Activated CD4-positive, alpha-beta T cell treated with anti-CD3 and anti-CD28 coated beads, Interleukin-2, amount 50 U/mL, for 24 hours (primary cell): Measurements from ENCODE around the gene CFAP100.

Experiments
- DNase-seq, 2 donors: peaks; one replicate each; pipeline ENCODE4 v3.0.0-alpha.2; 2020; ENCODE audit warnings: low read depth in 1 of 2, low spot score in 1 of 2

Gene CFAP100

GRCh38 chr3:126419886-126420786 lies 25.4 kb downstream of the CFAP100 start:
- DNase-seq = no peak

DNA sequence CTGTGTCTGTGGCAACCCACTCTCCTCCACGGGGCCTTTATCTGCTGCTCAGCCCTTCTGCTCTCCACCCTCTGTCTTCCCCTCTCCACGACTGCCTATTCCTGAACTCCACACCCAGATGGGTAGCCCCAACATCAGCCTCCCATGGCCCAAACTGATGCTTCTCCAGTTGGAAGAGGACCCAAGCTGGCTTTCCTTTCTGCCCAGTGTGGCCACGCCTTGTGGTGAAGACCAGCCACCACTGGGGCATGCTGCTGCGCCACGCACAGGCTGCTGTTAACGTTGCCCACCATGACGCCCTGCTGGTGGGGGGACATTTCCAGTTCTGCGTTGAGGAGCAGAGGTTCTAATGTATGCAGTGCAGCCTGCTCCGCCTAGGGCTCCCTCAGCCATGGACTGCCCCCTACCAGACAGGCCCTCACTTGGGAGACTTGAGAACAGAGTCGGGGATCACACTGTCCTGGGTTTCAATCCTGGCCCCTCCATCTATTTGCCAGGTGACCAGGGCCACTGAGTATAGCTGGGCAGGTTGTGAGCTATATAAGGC lies 26.9 kb downstream of the CFAP100 start:
- DNase-seq = no peak

DNA sequence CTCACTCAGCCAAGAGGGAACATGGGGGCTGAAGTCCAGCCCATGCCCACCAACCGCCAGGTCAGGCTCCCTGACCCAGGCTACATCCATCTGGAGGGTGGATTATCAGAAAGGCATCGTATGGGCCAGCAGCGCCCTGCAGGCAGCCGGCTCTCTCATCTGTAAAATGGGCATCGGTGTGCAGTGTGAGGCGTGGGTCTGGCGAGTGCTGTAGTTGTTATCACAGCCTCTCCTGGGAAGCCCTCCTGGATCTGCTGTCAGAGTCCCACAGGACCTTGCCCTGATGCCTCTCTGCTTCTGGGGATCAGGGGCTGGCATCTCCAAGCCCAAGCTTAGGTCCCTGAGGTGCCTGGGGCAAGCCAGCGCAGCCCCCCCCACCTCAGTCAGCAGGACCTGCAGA lies 27.4 kb downstream of the CFAP100 start:
- no peak for DNase-seq

GRCh38 chr3:126422571-126423091 lies 27.9 kb downstream of the CFAP100 start:
- no peak for DNase-seq

GRCh38 chr3:126423191-126424038 lies 28.7 kb downstream of the CFAP100 start:
- DNase-seq = no peak

GRCh38 chr3:126424039-126424717 lies 29.5 kb downstream of the CFAP100 start:
- no peak for DNase-seq

DNA sequence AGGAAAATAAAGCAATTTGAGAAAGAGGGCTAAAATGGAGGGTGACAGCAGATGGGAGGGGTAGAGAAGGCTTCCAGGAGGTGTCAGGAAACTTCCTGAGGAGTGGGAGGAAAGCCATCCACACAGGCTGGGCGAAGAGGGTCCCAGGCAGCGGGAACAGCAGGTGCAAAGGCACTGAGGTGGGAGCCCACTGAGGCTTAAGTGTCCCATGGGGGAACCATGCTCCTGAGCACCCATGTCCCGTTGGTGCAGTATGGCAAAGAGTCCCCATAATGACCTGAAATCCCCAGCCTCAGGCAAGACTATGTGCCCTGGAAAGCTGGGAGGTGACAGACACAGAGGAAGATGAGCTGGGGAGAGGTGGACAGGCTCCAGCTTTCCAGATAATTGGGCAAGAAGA lies 30.0 kb downstream of the CFAP100 start:
- DNase-seq = no peak

GRCh38 chr3:126431103-126431534 lies 36.4 kb downstream of the CFAP100 start:
- DNase-seq = no peak

DNA sequence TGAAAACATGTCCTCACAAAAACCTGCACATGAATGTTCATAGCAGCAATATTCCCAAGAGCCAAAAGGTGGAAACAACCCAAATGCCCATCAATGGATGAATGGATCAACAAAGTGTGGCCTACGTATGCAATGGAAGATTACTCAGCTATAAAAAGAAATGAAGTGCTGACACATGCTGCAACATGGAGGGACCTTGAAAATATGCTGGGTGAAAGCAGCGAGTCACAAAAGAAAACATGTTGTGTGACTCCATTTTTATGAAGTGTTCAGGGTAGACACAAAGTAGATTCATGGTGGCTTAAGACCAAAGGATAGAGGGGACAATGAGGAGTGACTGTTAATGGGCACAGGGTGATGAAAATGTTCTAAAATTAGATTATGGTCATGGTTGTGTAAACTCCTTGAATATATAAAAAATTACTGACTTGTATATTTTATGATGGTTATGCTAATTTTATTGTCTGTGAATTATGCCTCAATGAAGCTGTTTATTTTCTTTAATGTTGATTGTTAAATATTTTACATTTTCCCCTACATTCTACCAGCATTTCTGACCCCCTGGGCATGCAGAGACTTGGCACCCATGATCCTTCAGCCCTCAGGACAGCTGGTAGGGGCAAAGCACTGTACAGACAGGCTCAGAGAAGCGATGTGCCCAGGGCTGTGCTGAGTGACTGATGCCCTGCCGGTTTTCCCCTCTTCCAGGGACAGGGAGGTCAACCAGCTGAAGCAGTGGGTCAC lies 37.8 kb downstream of the CFAP100 start:
- DNase-seq = no peak

DNA sequence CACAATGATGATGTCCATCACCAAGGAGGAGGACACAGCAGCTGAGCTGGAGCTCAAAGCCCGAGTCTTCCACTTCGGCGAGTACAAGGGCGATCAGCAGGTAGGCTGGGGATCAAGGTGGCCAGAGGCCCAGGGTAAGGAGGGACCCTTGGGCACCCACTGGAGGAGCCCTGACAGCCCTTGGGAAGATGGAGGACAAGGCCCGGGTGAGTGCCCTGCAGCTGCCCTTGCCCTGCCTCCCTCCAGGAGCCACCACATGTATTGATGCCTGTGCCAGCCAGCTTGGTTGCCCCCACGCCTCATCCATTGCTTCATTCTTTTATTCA lies 38.4 kb downstream of the CFAP100 start:
- DNase-seq = no peak

DNA sequence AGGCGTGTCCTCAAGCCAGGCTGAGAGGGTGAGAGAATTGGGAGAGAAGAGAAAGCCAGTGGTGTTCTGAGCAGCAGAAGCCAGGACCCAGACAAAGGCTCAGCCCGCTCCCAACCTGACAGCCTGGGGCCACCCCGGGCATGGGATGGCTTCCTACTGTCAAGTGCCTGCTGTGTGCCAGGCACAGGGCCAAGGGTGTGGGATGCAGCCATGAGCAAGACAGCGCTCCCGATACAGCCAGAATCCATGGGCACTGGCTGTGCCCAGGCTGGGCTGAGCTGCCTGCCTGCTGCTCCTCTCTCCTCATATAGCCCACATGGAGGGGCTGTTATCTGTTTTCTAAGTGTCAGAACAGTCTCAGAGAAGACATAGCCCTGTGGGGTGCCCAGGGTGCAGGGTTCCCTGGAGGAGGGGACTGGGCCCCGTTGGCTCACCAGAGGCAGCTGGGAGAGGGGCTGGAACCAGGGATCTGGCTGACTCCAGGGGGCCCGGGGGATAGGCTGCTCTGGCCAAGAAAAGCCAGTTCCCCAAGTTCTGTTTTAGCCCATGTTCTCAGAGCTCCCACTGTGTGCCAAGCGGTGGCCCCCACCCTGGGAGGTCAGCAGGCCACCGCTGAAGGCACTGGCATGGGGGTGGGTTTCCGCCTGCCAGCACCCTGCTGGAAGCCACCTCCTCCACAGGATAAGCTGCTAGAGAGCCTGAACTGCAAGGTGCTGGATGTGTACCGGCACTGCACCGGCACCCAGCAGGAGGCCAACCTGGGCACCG lies 39.0 kb downstream of the CFAP100 start:
- no peak for DNase-seq

DNA sequence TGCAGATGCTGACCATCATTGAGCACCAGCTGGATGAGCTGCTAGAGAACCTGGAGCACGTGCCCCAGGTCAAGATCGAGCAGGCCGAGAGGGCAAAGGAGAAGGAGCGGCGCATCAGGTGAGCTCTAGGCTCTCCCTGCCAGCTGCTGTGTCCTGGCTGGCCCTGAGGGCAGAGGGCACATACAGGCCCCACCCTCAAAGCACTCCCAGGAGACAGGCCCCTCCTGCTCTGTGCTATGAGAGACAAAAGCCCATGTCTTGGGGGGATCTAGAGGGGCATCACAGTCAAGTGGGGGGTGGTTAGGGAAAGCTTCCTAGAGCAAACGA lies 39.5 kb downstream of the CFAP100 start:
- no peak for DNase-seq

GRCh38 chr3:126434931-126435411 lies 40.3 kb downstream of the CFAP100 start:
- DNase-seq = no peak

- DNase-seq = no peak
Measured at GRCh38 chr3:126435456-126436315, 41.0 kb downstream of the CFAP100 start.

DNA sequence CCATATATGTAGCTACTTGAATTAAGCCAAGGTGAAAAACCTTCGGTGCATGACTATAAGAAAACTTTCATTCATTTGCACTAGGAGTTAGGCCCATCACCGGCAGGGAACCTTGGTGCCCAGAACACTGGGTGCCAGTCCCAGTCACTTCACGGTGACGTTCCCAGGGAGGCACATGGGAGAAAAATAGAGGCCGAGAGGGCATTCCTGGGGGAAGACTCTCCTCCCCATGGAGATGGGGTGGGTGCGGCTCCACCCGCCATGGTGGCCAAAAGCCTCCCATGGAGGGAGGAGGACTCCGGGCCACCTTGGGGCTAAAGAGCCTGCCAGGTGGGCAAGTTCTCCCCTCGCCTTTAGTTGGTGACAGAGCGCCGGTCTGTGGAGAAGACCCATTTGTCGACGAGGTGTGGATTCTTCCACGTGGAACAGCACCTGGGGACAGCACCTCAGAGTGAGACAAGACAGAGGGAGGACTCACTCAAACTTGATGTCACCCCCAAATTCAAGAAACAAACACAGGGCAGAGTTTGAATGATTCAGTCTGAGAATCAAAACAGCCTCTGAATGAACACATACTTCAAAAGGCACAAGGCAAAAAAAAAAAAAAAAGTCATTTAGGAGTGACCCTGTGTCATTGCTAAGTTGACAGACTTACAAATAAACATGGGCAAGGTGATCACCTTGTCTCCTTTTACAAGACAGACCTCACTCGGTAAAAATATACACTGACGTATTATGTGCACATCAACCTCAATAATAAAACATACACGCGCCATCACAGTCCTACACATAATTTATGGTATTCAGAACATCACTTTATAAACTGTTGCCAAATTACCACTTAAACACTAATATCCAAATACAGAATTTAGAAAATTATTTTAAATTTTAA lies 42.4 kb downstream of the CFAP100 start:
- DNase-seq = no peak

DNA sequence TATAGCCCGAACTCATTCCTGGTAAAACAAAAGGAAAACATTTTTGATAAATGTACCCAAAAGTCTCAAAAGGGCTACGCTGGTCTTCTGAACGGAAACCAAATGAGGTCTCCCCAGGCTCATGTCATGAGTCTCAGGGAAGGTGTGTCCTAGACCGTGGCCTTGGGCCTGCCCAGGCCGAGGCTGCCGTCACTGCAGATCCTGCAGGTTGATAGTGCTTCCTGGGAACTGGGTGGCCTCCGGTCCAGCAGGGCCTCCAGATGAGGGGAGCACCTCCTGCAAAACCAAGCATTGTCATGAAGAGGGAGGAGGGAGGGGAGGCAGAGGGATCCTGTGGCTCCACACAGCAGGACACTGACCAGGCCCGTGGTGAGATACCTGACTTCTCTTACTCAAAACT lies 43.5 kb downstream of the CFAP100 start:
- no peak for DNase-seq

DNA sequence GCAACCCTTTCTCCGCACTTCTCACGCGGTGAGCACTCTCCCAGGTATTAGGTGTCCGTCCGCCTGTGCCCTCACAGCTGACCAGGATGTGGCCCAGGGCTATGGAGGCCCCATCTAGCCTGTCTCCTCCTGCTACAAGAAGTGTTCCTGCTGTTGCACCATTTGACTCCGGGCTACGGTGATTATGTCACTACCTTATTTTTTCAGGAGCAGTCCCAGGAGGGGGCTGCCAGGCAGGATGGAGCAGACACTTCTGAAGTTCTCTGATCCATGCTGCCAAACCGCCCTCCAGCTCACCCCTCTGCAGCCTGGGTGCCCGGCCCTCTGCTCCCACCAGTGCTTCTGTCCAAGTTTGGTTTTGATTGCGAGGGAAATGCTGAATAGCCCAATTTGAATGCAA lies 44.0 kb downstream of the CFAP100 start:
- no peak for DNase-seq
